Left hindlimb (tissue), 1 donor: Measurements from ENCODE around the gene NHSL1.
"Not testable (repeated sequence)": the region's sequence is repeated elsewhere in the genome, so short reads cannot be mapped to it uniquely, and the experiment has no call there.

Source experiments
- DNase-seq: peaks from one replicate; pipeline ENCODE4 v3.0.0-alpha.2; 2018

NHSL1 gene

GRCh38 chr6:138456401-138456790 is 42.9 kb downstream of the NHSL1 start:
- no peak for DNase-seq

- no peak for DNase-seq
Measured at GRCh38 chr6:138455746-138456400, 43.4 kb downstream of the NHSL1 start.

DNA sequence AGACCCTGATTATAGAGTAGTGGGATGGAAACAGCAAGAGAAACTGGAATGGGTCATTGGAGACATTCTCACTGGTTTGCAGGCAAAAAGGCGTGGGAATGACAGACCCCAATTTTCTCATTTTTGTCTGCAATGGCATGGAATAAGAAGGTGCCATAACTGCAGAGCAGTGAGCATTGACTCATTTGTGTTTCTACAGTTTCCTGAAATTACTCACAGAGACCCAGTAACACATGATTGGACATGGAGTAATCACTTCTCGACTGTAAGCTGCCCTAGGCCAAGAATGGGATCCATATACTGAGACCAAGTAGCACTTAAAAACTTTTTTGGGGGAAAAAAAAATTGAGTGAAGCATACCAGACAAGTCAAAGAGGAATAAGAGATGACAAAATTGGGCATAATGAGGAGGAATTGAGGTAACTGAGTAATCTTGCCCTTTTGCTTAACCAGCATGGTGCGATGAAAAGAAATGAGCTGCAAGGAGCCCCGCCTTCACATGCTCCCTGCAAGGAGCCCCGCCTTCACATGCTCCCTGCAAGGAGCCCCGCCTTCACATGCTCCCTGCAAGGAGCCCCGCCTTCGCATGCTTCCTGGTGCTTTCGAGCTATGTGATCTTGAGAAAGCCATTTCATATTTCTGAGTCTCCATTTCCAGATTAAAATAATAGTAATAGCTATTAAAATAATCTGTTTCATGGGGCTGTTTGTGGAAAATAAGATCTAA is 44.1 kb downstream of the NHSL1 start:
- no peak for DNase-seq

- no peak for DNase-seq
Measured at GRCh38 chr6:138451043-138451442, 48.3 kb downstream of the NHSL1 start.

GRCh38 chr6:138450445-138450844 is 48.8 kb downstream of the NHSL1 start:
- no peak for DNase-seq

DNA sequence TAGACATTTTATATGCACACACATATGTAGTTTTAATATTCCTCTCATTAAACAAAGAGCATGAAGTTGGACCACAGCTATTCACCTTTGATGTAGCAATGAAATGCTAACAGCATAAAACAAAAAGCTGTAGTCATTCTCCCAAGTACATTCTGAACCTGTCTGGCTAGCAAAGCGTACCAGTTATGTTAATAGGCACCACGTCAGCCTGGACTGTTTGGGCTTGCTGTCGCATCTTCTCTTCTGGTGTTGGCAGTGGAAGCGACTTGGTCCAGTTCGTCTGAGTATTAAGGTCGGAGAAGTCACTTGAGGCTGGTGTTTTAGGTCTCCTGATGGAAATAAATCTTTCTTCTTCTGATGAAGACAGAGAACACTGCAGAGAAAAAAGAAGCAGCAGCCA is 52.5 kb downstream of the NHSL1 start:
- no peak for DNase-seq

- no peak for DNase-seq
Measured at GRCh38 chr6:138443979-138444378, 55.3 kb downstream of the NHSL1 start.

GRCh38 chr6:138442663-138443062 is 56.6 kb downstream of the NHSL1 start:
- DNase-seq, result no peak

DNA sequence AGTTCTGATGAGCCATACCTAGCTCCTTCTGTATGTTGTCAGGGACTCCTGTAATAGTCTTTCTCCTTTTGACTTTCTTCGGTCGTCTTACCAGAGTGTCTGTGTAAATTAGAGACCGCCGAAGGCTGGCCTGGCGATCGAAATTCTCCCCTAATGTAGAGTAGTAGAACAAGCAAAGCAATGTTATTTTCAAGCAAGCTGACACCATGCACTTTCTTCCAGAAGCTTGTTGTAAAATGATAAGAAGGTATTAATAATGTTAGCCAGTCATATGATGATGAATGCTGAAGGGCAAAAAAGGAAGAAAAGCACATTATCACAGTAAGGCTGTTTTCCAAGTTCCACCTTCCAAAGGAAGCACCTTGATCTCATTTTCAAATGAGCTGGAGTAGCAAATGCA is 57.3 kb downstream of the NHSL1 start:
- DNase-seq, result no peak

DNA sequence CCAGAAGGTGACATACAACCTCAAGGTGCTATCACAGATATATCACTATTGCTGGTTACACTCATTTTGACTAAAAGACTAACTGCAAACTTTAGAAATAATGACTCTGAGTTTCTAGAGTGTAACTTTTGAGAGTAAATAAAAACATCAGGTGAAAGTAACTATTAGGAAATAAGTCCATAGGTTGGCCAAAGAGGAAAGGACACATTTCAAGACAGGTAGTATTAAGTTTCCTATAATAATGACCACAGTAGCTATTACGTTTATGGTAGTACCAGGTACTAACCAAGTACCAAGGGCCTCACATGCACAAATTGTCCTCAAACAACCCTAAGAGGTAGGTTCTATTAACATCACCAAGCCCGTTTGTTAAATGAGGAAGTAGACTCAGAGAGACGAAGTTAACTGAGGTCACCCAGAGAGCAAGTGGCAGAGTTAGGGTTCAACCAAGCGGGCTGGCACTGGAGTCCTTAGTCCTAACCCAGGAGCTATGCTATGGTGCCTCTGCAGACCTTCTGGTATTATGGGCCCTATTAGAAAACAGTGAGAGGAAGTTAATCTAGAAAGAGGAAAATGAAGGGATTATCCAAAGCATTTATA is 58.4 kb downstream of the NHSL1 start:
- no peak for DNase-seq

- no peak for DNase-seq
Measured at GRCh38 chr6:138440296-138440695, 59.0 kb downstream of the NHSL1 start.

DNA sequence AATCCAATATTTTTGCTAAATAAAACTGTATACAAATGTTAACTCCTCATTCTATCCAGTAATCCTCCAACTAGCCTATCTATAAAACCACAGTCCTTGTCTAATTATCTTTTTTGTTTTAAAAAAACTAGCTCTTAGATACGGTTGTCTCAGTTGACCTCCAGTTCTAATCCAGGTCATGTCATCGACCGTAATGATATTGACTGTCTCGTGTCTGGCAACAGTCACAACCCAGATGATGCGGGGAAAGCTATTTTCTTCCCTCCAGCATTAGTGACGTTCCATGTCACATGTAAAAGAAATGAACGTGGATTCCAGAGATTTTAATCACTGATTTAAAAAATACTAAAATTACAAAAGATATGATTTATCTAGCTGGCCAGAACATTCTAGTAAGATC is 59.7 kb downstream of the NHSL1 start:
- no peak for DNase-seq

DNA sequence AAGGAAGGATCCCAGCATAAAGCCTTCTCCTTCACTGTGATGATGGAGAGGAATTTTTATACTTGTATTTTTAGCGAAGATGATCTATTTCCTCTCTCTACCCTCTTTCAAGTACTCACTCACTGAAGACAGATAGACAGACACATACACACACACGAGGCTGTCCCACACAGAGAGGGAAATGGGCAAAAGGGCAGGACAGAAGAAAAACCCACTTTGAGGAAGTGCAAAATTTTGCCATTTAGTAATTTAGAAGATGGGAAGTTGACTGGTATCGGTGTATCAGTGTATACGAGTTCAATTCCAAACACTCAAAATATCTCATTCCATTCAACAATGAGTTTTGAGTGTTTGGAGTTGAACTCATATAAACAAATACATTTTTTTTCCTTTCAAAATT is 64.4 kb downstream of the NHSL1 start:
- DNase-seq, result no peak

GRCh38 chr6:138434096-138434495 is 65.2 kb downstream of the NHSL1 start:
- no peak for DNase-seq

- no peak for DNase-seq
Measured at GRCh38 chr6:138432063-138432356, 67.3 kb downstream of the NHSL1 start.

GRCh38 chr6:138431256-138432062 is 67.8 kb downstream of the NHSL1 start:
- DNase-seq, result no peak

DNA sequence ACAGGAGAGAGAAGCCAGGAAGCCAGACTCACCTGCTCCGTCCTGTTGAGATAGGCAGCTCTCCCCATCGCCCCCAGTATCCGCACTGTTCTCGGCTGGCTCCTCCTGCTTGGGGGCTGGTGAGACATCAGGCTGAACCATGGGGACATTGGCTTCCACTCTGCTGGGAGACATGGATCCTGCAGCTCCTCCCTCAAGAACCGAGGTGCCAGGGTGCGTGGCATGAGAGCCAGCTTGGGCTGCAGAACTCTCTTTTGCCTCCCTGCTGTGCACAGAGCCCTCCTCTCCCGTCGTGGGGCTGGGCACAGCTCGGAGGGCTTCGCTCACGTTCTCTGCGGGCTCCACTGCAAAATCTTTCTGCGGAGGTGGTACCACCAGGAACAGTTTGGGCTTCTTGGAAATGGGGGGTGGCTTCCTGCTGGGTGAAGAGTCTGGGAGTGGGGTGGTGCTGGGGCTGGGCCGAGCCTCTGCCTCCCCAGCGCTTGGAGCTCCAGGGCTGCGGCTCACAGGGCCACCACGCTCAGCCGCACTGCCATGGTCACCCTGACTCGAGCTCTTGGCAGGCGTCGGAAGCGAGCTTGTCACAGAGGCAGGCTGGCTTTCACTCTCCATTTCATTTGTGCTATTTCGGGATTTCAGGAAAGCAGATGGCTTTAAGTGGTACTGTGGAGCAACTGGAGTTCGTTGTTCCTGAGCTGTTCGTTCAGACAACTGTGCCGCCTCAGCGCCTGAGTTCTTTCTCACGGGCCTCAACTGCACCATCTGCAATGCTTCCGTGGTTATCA is 68.7 kb downstream of the NHSL1 start:
- DNase-seq, result no peak

DNA sequence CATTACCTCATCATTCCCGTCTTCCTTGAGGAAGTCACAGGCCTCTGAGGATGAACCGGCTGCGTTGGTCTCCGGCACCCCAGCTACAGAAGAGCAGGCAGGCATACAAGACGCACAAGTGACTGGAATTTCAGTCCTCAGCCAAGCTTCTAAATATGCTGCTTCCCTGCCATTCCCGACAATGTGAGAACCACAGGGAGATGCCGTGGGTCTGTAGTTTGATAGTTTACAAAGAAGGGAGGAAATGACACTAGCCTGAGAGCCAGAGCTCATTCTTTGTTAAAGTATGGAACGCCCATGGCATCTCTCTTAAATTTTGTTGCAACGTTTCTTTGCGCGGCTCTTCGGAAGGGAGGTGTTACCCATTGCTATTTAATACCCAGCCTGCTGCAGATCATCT is 69.5 kb downstream of the NHSL1 start:
- DNase-seq, result no peak

GRCh38 chr6:138428944-138429598 is 70.2 kb downstream of the NHSL1 start:
- DNase-seq, result no peak

DNA sequence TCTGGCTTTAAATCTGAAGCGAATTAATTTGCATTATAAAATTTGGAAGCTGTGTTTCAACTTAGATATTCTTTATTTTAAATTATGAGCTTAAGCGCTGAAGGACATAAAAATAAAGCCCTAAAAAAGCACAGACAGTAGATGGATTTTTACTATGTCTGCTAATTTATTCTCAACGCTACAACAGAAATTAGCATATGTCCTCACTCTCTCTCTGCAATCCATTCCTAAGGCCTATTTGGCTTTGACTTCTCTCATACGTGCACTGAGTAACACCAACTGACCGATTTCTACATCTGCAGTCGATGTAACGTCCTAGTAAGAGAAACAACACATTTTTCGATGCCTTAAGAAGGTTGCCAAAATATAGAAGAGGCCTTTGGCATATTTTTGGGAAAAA is 71.6 kb downstream of the NHSL1 start:
- no peak for DNase-seq

DNA sequence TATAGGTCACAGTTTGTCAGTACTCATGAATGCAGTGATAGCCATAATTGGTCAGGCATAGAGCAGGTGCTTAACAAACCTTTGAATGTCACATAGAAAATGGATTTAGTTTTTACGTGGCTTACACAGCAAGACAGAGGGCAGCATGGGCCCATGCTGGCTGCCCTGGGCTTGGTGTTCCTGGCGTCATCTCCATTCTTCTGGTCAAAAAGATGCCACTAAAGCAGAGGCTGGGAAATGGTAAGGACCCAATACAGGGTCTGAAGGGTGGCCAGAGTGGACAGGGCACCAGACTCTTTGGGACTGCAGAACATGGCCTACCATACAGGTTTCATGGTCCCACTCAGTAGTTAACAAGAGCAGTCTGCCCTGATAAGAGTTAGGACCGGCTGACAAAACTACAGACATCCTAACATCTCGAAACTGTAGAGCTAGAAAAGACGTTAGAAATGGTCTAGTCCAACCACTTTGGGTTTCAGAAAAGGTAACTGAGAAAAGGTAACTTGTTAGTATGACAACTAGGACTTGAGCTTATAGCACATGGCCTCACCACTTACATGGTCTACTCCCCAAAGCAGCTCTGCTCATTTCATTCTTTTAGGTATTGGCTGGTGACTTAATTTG is 72.7 kb downstream of the NHSL1 start:
- DNase-seq, result no peak

DNA sequence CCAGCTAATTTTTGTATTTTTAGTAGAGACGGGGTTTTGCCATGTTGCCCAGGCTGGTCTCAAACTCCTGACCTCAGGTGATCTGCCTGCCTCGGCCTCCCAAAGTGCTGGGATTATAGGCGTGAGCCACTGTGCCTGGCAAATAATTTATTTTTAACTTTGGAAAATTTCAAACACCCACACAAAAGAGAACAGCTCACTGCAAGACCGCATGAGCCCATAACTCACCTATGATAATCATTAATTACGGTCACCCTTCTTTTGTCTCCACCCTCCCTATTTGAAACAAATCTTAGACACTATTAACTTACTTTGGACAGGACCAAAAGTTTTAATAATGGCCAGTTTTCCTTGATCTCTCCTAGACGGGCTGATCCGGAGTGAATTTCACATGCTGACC is 74.0 kb downstream of the NHSL1 start:
- DNase-seq, result not testable (repeated sequence)
